Measurements from ENCODE around the gene SORT1. TPM values are rescaled to one million over a fixed set of nuclear protein-coding genes. Genes with fewer than 3 reads are reported as not detected.

Gene SORT1
- polyA plus RNA-seq, 1 of the 3 experiments (the other 2 are of a cell fraction), result 8.5 TPM

DNA sequence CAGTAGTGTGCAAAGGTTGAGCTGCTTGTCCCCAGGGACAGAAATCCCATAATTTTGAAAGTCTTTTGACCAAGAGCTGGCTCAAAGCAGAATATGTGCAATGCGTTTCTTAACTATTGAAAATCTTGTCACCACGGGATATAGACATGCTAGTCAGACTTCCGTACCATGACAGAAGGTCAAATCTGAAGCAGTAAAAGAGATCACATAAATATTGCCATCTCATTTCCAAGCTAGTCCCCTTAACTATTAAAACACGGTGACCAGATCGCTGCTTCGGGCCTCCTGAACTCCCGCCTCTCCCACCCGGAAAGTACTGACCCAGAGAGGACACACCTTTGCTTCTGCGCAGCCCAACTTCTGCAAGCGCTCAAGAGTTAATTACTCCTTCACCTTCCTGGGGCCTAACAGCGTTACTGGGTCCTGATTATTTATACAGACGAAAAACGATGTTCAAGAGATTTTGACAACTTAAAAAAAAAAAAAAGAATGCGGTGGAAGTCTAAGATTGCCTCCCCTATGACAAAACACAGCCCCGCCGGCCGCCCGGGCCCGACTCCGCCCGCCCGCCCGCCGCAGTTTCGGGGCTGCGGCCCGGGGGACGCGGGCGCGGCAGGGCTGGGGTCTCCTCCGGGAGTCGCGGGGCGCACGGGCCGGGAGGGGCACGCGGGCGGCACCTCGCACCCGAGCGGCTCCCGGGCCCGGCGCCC is 692 bp downstream of the SORT1 start:
- WGBS (ENCODE audit: low lambda C conversion rate), result 13% methylated on average over 27 of the region's 46 CpGs
- Histone ChIP-seq H3K27ac (ENCODE audit: low read depth in 2 of 2, low read length in 1 of 2) (no peak overlapping the region; a peak in 1 of 4 replicates), H4K20me1 (ENCODE audit: insufficient read depth) (no peaks in the 10 kb centered on the region), H3K79me2 (ENCODE audit: insufficient read depth) (peaks cover 26% of the 10 kb centered on the region), H3K4me2 (peak overlapping the region; percentile 77), H3K27me3 (ENCODE audit: insufficient read depth) (no peaks in the 10 kb centered on the region), H2AFZ (ENCODE audit: low read depth) (peak overlapping the region; percentile 86), H3K4me3 (ENCODE audit: low read depth in 2 of 2, low read length in 1 of 2) (peak overlapping the region; percentile 65 to 88), H3K9me2 (no peaks in the 10 kb centered on the region), H3F3A (replicated peaks; ENCODE audit: insufficient read depth) (peaks cover 15% of the 10 kb centered on the region), H3K4me1 (ENCODE audit: control insufficient read depth in 1 of 2, insufficient read depth in 2 of 2, low read depth in 1 of 2, low read length in 1 of 2) (peaks cover 17 to 21% of the 10 kb centered on the region in 2 experiments; a peak in 3 of 4 replicates), H3K9ac (no peak overlapping the region), H3K9me3 (no peaks in the 10 kb centered on the region), H3K36me3 (replicated peaks in 1 of 2; ENCODE audit: control insufficient read depth in 1 of 2, insufficient read depth in 2 of 2, low read length in 1 of 2) (peaks cover 7 to 18% of the 10 kb centered on the region in 2 experiments)
- POLR2A ChIA-PET, result interaction anchor here (0.5 to 2.7 kb wide), 5 partner anchors 117 to 689 kb away, joined by 3 to 14 read pairs (median 3); partner anchors contain the start of gene CELSR2
- no peak for DNase-seq
- 0 out of 2 replicates have a peak, but pooled peaks have one; percentile 6 for TF ChIP-seq MAX (IDR thresholded peaks at IDR 0.05; ENCODE audit: low read depth)
- TF ChIP-seq, protein P1, sequence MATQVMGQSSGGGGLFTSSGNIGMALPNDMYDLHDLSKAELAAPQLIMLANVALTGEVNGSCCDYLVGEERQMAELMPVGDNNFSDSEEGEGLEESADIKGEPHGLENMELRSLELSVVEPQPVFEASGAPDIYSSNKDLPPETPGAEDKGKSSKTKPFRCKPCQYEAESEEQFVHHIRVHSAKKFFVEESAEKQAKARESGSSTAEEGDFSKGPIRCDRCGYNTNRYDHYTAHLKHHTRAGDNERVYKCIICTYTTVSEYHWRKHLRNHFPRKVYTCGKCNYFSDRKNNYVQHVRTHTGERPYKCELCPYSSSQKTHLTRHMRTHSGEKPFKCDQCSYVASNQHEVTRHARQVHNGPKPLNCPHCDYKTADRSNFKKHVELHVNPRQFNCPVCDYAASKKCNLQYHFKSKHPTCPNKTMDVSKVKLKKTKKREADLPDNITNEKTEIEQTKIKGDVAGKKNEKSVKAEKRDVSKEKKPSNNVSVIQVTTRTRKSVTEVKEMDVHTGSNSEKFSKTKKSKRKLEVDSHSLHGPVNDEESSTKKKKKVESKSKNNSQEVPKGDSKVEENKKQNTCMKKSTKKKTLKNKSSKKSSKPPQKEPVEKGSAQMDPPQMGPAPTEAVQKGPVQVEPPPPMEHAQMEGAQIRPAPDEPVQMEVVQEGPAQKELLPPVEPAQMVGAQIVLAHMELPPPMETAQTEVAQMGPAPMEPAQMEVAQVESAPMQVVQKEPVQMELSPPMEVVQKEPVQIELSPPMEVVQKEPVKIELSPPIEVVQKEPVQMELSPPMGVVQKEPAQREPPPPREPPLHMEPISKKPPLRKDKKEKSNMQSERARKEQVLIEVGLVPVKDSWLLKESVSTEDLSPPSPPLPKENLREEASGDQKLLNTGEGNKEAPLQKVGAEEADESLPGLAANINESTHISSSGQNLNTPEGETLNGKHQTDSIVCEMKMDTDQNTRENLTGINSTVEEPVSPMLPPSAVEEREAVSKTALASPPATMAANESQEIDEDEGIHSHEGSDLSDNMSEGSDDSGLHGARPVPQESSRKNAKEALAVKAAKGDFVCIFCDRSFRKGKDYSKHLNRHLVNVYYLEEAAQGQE (IDR thresholded peaks at IDR 0.05; ENCODE audit: low read depth, low read length), result no peak
- CTCF ChIA-PET, result interaction anchor here (0.9 to 14.6 kb wide), 14 partner anchors 10 to 297 kb away, joined by 3 to 252 read pairs (median 8); partner anchors contain the start of genes MYBPHL and PSRC1

- TF ChIP-seq USF1 (IDR thresholded peaks at IDR 0.05; ENCODE audit: borderline replicate concordance, low read depth) (no peak), USF2 (IDR thresholded peaks at IDR 0.05; ENCODE audit: borderline replicate concordance, low read depth, low read length) (no peak), FOXM1 (IDR thresholded peaks at IDR 0.05; ENCODE audit: low read depth) (no peak), TEAD4 (IDR thresholded peaks at IDR 0.05; ENCODE audit: borderline replicate concordance, insufficient read depth) (no peak), YY1 (IDR thresholded peaks at IDR 0.05; ENCODE audit: low read depth) (no peak), RFX5 (IDR thresholded peaks at IDR 0.05; ENCODE audit: low read length) (no peak), CHD2 (IDR thresholded peaks at IDR 0.05; ENCODE audit: low read length, partially characterized antibody) (no peak), FOSL2 (IDR thresholded peaks at IDR 0.05; ENCODE audit: borderline replicate concordance, low read depth) (no peak), JUND (IDR thresholded peaks at IDR 0.05) (no peak), EP300 (IDR thresholded peaks at IDR 0.05; ENCODE audit: borderline replicate concordance in 1 of 2, low read depth in 1 of 2, low read length in 1 of 2) (no peak), IRF3 (IDR thresholded peaks at IDR 0.05; ENCODE audit: low read depth, low read length) (no peak), TAF1 (IDR thresholded peaks at IDR 0.05; ENCODE audit: borderline replicate concordance, low read depth, low read length) (no peak)
- TF ChIP-seq, protein P1 (IDR thresholded peaks at IDR 0.05; ENCODE audit: low read depth, low read length), result no peak
- no peak for DNase-seq
- peaks cover 20 to 21% of the 10 kb centered on the region in 2 experiments; a peak in 3 of 4 replicates for H3K4me1 ChIP-seq (ENCODE audit: control insufficient read depth in 1 of 2, insufficient read depth in 2 of 2, low read depth in 1 of 2, low read length in 1 of 2)
- no peak overlapping the region for H3K27ac ChIP-seq (ENCODE audit: low read depth in 2 of 2, low read length in 1 of 2)
- H3K36me3 ChIP-seq (replicated peaks in 1 of 2; ENCODE audit: control insufficient read depth in 1 of 2, insufficient read depth in 2 of 2, low read length in 1 of 2), result peaks cover 7 to 12% of the 10 kb centered on the region in 2 experiments
- 94% methylated on average over 2 of the region's 2 CpGs for WGBS (ENCODE audit: low lambda C conversion rate)
- peak overlapping the region; percentile 65 to 88 for H3K4me3 ChIP-seq (ENCODE audit: low read depth in 2 of 2, low read length in 1 of 2)
- POLR2A ChIA-PET, result no interaction called here
- H2AFZ ChIP-seq (ENCODE audit: low read depth), result no peak overlapping the region; the same call in 1 of the 2 replicates
- peak overlapping the region; percentile 77 for H3K4me2 ChIP-seq
- H3K9me3 ChIP-seq, result no peaks in the 10 kb centered on the region
- no peaks in the 10 kb centered on the region for H4K20me1 ChIP-seq (ENCODE audit: insufficient read depth)
- H3K27me3 ChIP-seq (ENCODE audit: insufficient read depth), result no peaks in the 10 kb centered on the region
- H3K9me2 ChIP-seq, result no peaks in the 10 kb centered on the region
- no peak overlapping the region for H3K9ac ChIP-seq
- CTCF ChIA-PET, result interaction anchor here (0.9 to 14.6 kb wide), 9 partner anchors 10 to 157 kb away, joined by 3 to 252 read pairs (median 3); partner anchors contain the start of gene PSRC1
- peaks cover 15% of the 10 kb centered on the region for H3F3A ChIP-seq (replicated peaks; ENCODE audit: insufficient read depth)
- peaks cover 26% of the 10 kb centered on the region for H3K79me2 ChIP-seq (ENCODE audit: insufficient read depth)
These were observed 1.2 kb downstream of the SORT1 start for GRCh38 chr1:109396513-109396839.
